HG03039 (cell line): ENCODE measurements around the gene FRMD5.
"Not testable (repeated sequence)": the region's sequence is repeated elsewhere in the genome, so short reads cannot be mapped to it uniquely, and the experiment has no call there.

Experiments
- ATAC-seq: cut with Tn5 transposase; IDR thresholded peaks from one replicate; pipeline ENCODE4 v1.9.1; 2021; ENCODE audit warnings: mild to moderate bottlenecking, moderate library complexity; ENCODE audit not compliant: unreplicated experiment

FRMD5 gene

GRCh38 chr15:44034933-44035624 lies 160.0 kb downstream of the FRMD5 start:
- no peak for ATAC-seq

GRCh38 chr15:44034334-44034733 lies 160.7 kb downstream of the FRMD5 start:
- ATAC-seq, result no peak

- no peak for ATAC-seq
Observed at GRCh38 chr15:44033894-44034293, 161.2 kb downstream of the FRMD5 start.

GRCh38 chr15:44032820-44033219 lies 162.3 kb downstream of the FRMD5 start:
- not testable (repeated sequence) for ATAC-seq

GRCh38 chr15:44029940-44030568 lies 165.0 kb downstream of the FRMD5 start:
- ATAC-seq, result no peak

GRCh38 chr15:44029003-44029402 lies 166.1 kb downstream of the FRMD5 start:
- no peak for ATAC-seq

- no peak for ATAC-seq
Observed at GRCh38 chr15:44028349-44028748, 166.7 kb downstream of the FRMD5 start.

- no peak for ATAC-seq
Observed at GRCh38 chr15:44024155-44024554, 170.9 kb downstream of the FRMD5 start.

GRCh38 chr15:44023176-44023575 lies 171.9 kb downstream of the FRMD5 start:
- no peak for ATAC-seq

- ATAC-seq, result no peak
Observed at GRCh38 chr15:44018151-44018550, 176.9 kb downstream of the FRMD5 start.

GRCh38 chr15:44015545-44016305 lies 179.3 kb downstream of the FRMD5 start:
- no peak for ATAC-seq

- ATAC-seq, result no peak
Observed at GRCh38 chr15:44011238-44011854, 183.7 kb downstream of the FRMD5 start.

GRCh38 chr15:44010089-44010488 lies 185.0 kb downstream of the FRMD5 start:
- no peak for ATAC-seq

- ATAC-seq, result no peak
Observed at GRCh38 chr15:44009038-44009437, 186.0 kb downstream of the FRMD5 start.

- ATAC-seq, result not testable (repeated sequence)
Observed at GRCh38 chr15:44000248-44000647, 194.8 kb downstream of the FRMD5 start.

- ATAC-seq, result no peak
Observed at GRCh38 chr15:43998607-43999006, 196.5 kb downstream of the FRMD5 start.

- no peak for ATAC-seq
Observed at GRCh38 chr15:43991206-43991605, 203.9 kb downstream of the FRMD5 start.

- ATAC-seq, result no peak
Observed at GRCh38 chr15:43989938-43990337, 205.1 kb downstream of the FRMD5 start.

- ATAC-seq, result no peak
Observed at GRCh38 chr15:43988900-43989299, 206.2 kb downstream of the FRMD5 start.

GRCh38 chr15:43987924-43988323 lies 207.1 kb downstream of the FRMD5 start:
- ATAC-seq, result no peak

GRCh38 chr15:43985976-43986680 lies 208.9 kb downstream of the FRMD5 start:
- ATAC-seq, result no peak
